Ovary (tissue), 9 donors: Measurements from ENCODE around the gene MEDAG. TPM values are rescaled to one million over a fixed set of nuclear protein-coding genes. Genes with fewer than 3 reads are reported as not detected.

Experiments used
- DNase-seq, 5 donors: peaks; one replicate each; pipeline ENCODE4 v3.0.0-alpha.2; 2019 to 2020
- H3K27ac ChIP-seq, 2 donors: fragments of 200-600 bp; one replicate each; pipeline versions ENCODE4 v1.5.1 to v1.8.0; 2019 to 2022
- H3K27me3 ChIP-seq: fragments of 200-600 bp; one replicate; pipeline ENCODE4 v1.8.0; 2022
- H3K36me3 ChIP-seq: fragments of 200-600 bp; sonication (generic); one replicate; pipeline ENCODE4 v1.5.1; 2019
- H3K4me1 ChIP-seq: one replicate; pipeline ENCODE4 v1.8.1; 2013; ENCODE audit warnings: mild to moderate bottlenecking, moderate library complexity; ENCODE audit not compliant: insufficient read depth
- H3K4me3 ChIP-seq: fragments of 200-600 bp; sonication (generic); one replicate; pipeline ENCODE4 v1.5.1; 2017
- H3K9me3 ChIP-seq, 2 donors: fragments of 200-600 bp in 1 of 2; sonication (generic) in 1 of 2; one replicate each; pipeline versions ENCODE4 v1.5.1 to v1.8.1; 2013 to 2019; ENCODE audit warnings: mild to moderate bottlenecking in 1 of 2, moderate library complexity in 1 of 2
- CTCF ChIP-seq, 3 donors: fragments of 450-650 bp in 2 of 3; fragments of 200-600 bp in 1 of 3; IDR thresholded peaks; one replicate each; pipeline versions ENCODE4 v1.5.1 to v1.8.0; 2016 to 2022; ENCODE audit warnings: antibody characterized with exemption in 3 of 3, mild to moderate bottlenecking in 1 of 3
- EP300 ChIP-seq: sonication (generic); formaldehyde crosslinking; IDR thresholded peaks from one replicate; pipeline ENCODE4 v1.6.1; 2017; ENCODE audit warnings: antibody characterized with exemption
- POLR2A ChIP-seq: fragments of 450-650 bp; IDR thresholded peaks from one replicate; pipeline ENCODE4 v1.6.1; 2017; ENCODE audit warnings: antibody characterized with exemption, mild to moderate bottlenecking, moderate library complexity
- WGBS, 3 donors: extraction: QIAGEN DNeasy Blood & Tissue Kit in 1 of 3; methylation state at CpG; one replicate each; pipeline versions ENCODE4 v1.1.5 to v1.1.7; 2013 to 2017; 5-methylcytosine and 5-hydroxymethylcytosine counted together
- intact Hi-C, 4 donors: fragments of 100-400 bp; cut with DNase I; formaldehyde crosslinking; loops; one replicate each; pipeline versions ENCODE4 v1.11.0 to v1.15.1; 2022 to 2023
- polyA plus RNA-seq, 2 donors: library from polyadenylated mRNA; stranded (reverse); fragments of 200-250 nt in 1 of 2; fragments of 350-450 nt in 1 of 2; fragmentation: Illumina TruSeq in 1 of 2; extraction: RNeasy Lipid Tissue Mini Kit (QIAGEN cat#74804) in 1 of 2; gene quantifications; one replicate each; pipeline ENCODE4 v1.2.3, GENCODE V29; 2013 to 2014
- total RNA-seq, 7 donors: library from RNA; depleted of rRNA in 2 of 7; stranded (reverse); fragments of >200 nt in 2 of 7; fragmentation: NEBNext Ultra II Directional in 3 of 7; extraction: Animal tissue kit (Norgen Biotek cat#: 25700) in 3 of 7; gene quantifications; one replicate each; pipeline versions ENCODE4 v1.1.0 to v1.2.4, GENCODE V29; 2016 to 2023
- donor health status: DM: no; HTN: no; CAD: no; lungs with moderate emphysema.
- donor health status: DM: no; HTN: no; CAD: no.
- donor health status: Bipolar disorder and iron deficiency.
- donor health status: DM: yes; HTN: yes; CAD: no.
- donor health status: DM: no; HTN: no; CAD: no.
- donor health status: DM: yes; HTN: yes; CAD: no.

The MEDAG gene
- total and polyA plus RNA-seq, 9 donors = 3.5 to 44.0 (median 17.2) TPM

DNA sequence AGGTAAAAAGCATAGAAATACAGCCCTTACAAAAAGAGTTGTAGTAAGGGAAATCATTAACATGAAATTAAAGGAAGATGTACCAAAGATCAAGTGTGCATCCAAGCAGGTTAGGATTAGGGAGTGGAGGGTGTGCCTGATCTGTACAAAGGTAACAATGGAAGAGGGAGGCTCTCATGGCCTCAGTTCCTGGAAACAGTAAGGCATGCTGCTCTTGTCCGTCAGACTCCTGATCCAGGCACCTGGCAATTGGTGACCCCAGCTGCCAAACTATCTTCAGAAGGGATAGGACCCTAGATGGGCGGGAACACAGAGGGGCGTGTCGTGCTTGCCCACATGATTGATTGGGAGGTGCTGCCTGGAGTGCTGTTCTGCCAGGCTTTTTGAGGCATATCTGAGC is 30.9 kb downstream of the MEDAG start:
- WGBS, 3 donors = 78 to 91% (median 79%) methylated on average over 4 of the region's 4 CpGs
- no peak for DNase-seq
- H3K36me3 ChIP-seq = no peaks in the 10 kb centered on the region
- no peaks in the 10 kb centered on the region for H3K9me3 ChIP-seq
- intact Hi-C loops = no loop called here
- H3K27me3 ChIP-seq = no peaks in the 10 kb centered on the region
- peaks cover 3% of the 10 kb centered on the region for H3K4me1 ChIP-seq
- no peak overlapping the region for H3K27ac ChIP-seq
- TF ChIP-seq CTCF (IDR thresholded peaks at IDR 0.05) = no peak
- TF ChIP-seq POLR2A = no peak
- TF ChIP-seq EP300 = no peak
- H3K4me3 ChIP-seq = no peak overlapping the region

DNA sequence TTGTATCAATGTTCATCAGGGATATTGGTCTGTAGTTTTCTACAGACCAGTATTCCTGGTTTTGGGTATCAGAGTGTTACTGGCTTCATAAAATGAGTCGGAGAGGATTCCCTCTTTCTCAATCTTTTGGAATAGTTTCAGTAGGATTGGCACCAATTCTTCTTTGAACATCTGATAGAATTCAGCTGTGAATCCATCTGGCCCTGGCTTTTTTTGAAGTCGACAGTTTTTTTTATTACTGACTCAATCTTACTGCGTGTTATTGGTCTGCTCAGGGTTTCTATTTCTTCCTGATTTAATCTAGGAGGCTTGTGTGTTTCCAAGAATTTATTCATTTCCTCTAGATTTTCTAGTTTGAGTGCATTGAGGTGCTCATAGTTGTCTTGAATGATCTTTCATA is 37.8 kb downstream of the MEDAG start:
- TF ChIP-seq POLR2A (no peak), EP300 (no peak), CTCF (IDR thresholded peaks at IDR 0.05) (no peak)
- DNase-seq = no peak
- intact Hi-C loops = no loop called here
- H3K4me3 ChIP-seq = no peak overlapping the region
- WGBS, 3 donors = 65 to 75% (median 71%) methylated on average over 3 of the region's 3 CpGs
- H3K27me3 ChIP-seq = no peaks in the 10 kb centered on the region
- H3K4me1 ChIP-seq = no peaks in the 10 kb centered on the region
- H3K9me3 ChIP-seq = no peaks in the 10 kb centered on the region
- no peaks in the 10 kb centered on the region for H3K36me3 ChIP-seq
- no peak overlapping the region for H3K27ac ChIP-seq

DNA sequence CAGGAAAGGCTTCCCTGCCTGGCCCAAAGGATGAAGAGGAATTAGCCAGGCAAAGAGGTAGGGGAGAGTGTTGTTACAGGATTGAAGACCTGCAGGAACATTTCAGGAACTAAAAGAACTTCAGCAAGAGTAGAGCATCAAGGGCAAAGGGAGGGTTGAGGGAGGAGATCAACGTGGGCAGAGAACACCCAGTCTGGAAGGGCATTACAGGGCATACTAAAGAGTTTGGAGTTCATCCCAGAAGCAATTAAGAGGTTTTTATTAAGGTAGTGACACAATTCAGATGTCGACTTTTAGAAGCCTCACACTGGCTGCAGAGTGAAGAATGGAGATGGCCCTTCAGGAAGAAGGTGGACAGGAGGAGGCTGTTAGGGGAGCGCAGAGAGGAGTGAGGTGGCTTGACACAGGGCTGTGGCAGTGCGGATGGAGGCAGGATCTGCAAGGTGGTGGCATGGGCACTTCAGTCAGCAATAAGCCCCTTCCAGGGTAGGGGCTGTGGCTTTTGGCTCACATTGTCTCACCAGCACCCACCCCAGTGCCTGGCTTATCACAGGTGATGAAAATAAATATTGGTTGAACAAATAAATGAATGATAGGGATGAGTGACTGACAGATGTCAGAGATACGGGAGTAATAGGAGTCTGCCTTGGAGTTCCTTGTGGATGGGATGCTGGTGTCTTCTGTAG is 51.3 kb downstream of the MEDAG start:
- no peaks in the 10 kb centered on the region for H3K27me3 ChIP-seq
- no peak for TF ChIP-seq CTCF (IDR thresholded peaks at IDR 0.05)
- intact Hi-C loops = no loop called here
- DNase-seq = no peak
- no peaks in the 10 kb centered on the region for H3K4me1 ChIP-seq
- WGBS, 3 donors = 68 to 73% (median 69%) methylated on average over 5 of the region's 5 CpGs
- H3K27ac ChIP-seq = no peak overlapping the region
- H3K9me3 ChIP-seq = no peaks in the 10 kb centered on the region
- H3K4me3 ChIP-seq = no peak overlapping the region
- H3K36me3 ChIP-seq = no peaks in the 10 kb centered on the region

- TF ChIP-seq POLR2A (no peak), CTCF (IDR thresholded peaks at IDR 0.05) (no peak), EP300 (no peak)
- no peak overlapping the region for H3K4me3 ChIP-seq
- H3K27ac ChIP-seq = no peak overlapping the region
- H3K9me3 ChIP-seq = no peaks in the 10 kb centered on the region
- no peak for DNase-seq
- H3K36me3 ChIP-seq = no peaks in the 10 kb centered on the region
- H3K4me1 ChIP-seq = no peaks in the 10 kb centered on the region
- no peaks in the 10 kb centered on the region for H3K27me3 ChIP-seq
- intact Hi-C loops = no loop called here
- WGBS, 3 donors = 70 to 76% (median 73%) methylated on average over 1 of the region's 1 CpG
Measured at GRCh38 chr13:30959678-30960077, 53.6 kb downstream of the MEDAG start.
